Liver (tissue), 9 donors: ENCODE results near the gene MAPK8. TPM values are rescaled to one million over a fixed set of nuclear protein-coding genes. Genes with fewer than 3 reads are reported as not detected.

Experiments used
- DNase-seq: peaks from one replicate; pipeline ENCODE4 v3.0.0-alpha.2; 2017; ENCODE audit warnings: low spot score
- H3K27ac ChIP-seq, 2 donors: one replicate each; pipeline ENCODE4 v1.7.0; 2013; ENCODE audit warnings: inconsistent platforms in 2 of 2, low read length in 2 of 2, control low read depth in 1 of 2, low read depth in 1 of 2, mild to moderate bottlenecking in 1 of 2
- H3K27me3 ChIP-seq, 4 donors: one replicate each; pipeline versions ENCODE4 v1.6.1 to v1.7.0; 2013; ENCODE audit warnings: low read length in 3 of 4, inconsistent platforms in 1 of 4, mild to moderate bottlenecking in 1 of 4, moderate library complexity in 1 of 4; ENCODE audit not compliant: control insufficient read depth in 4 of 4, insufficient read depth in 4 of 4
- H3K36me3 ChIP-seq, 4 donors: one replicate each; pipeline versions ENCODE4 v1.6.1 to v1.7.0; 2013; ENCODE audit warnings: low read length in 3 of 4, mild to moderate bottlenecking in 3 of 4, low read depth in 1 of 4, moderate library complexity in 1 of 4; ENCODE audit not compliant: control insufficient read depth in 4 of 4, insufficient read depth in 3 of 4
- H3K4me1 ChIP-seq, 4 donors: one replicate each; pipeline versions ENCODE4 v1.6.1 to v1.7.0; 2013; ENCODE audit warnings: low read length in 3 of 4, mild to moderate bottlenecking in 3 of 4, moderate library complexity in 1 of 4; ENCODE audit not compliant: control insufficient read depth in 4 of 4, insufficient read depth in 4 of 4
- H3K4me3 ChIP-seq, 3 donors: one replicate each; pipeline versions ENCODE4 v1.6.1 to v1.7.0; 2013; ENCODE audit warnings: low read length in 3 of 3, control low read depth in 1 of 3, low read depth in 1 of 3, mild to moderate bottlenecking in 1 of 3
- H3K9ac ChIP-seq, 2 donors: one replicate each; pipeline ENCODE4 v1.7.0; 2013; ENCODE audit warnings: low read length in 2 of 2, mild to moderate bottlenecking in 2 of 2, moderate library complexity in 2 of 2, control low read depth in 1 of 2, low read depth in 1 of 2
- H3K9me3 ChIP-seq, 4 donors: one replicate each; pipeline versions ENCODE4 v1.6.1 to v1.7.0; 2013; ENCODE audit warnings: low read length in 3 of 4; ENCODE audit not compliant: control insufficient read depth in 4 of 4
- CTCF ChIP-seq: fragments of 150-350 bp; IDR thresholded peaks from 2 replicates; pipeline ENCODE4 v1.5.1; 2017; ENCODE audit warnings: improper control_type of control experiment, low read depth, low read length; ENCODE audit not compliant: missing input control
- EGR1 ChIP-seq, 2 donors: IDR thresholded peaks; 2 replicates each; pipeline ENCODE4 v1.6.1; 2016 to 2018; ENCODE audit warnings: antibody characterized with exemption in 2 of 2, low read depth in 2 of 2
- FOXA1 ChIP-seq: IDR thresholded peaks from 2 replicates; pipeline ENCODE4 v1.6.1; 2016; ENCODE audit warnings: antibody characterized with exemption
- FOXA2 ChIP-seq: IDR thresholded peaks from 2 replicates; pipeline ENCODE4 v1.6.1; 2016; ENCODE audit warnings: antibody characterized with exemption
- HNF4A ChIP-seq, 2 donors: conservative IDR thresholded peaks; 2 replicates each; pipeline ENCODE4 v1.6.1; 2016; ENCODE audit warnings: antibody characterized with exemption in 2 of 2, mild to moderate bottlenecking in 2 of 2
- HNF4G ChIP-seq: IDR thresholded peaks from 2 replicates; pipeline ENCODE4 v1.6.1; 2016; ENCODE audit warnings: antibody characterized with exemption
- JUND ChIP-seq, 2 donors: IDR thresholded peaks; 2 replicates each; pipeline ENCODE4 v1.6.1; 2016; ENCODE audit warnings: antibody characterized with exemption in 2 of 2
- MAX ChIP-seq: IDR thresholded peaks from 2 replicates; pipeline ENCODE4 v1.6.1; 2016; ENCODE audit warnings: antibody characterized with exemption
- NR2F2 ChIP-seq: IDR thresholded peaks from 2 replicates; pipeline ENCODE4 v1.6.1; 2016; ENCODE audit warnings: antibody characterized with exemption
- RAD21 ChIP-seq, 2 donors: IDR thresholded peaks; 2 replicates each; pipeline ENCODE4 v1.6.1; 2016; ENCODE audit warnings: antibody characterized with exemption in 2 of 2, mild to moderate bottlenecking in 2 of 2
- REST ChIP-seq: IDR thresholded peaks from 2 replicates; pipeline ENCODE4 v1.6.1; 2016; ENCODE audit warnings: antibody characterized with exemption, mild to moderate bottlenecking
- RXRA ChIP-seq, 2 donors: IDR thresholded peaks; 2 replicates each; pipeline ENCODE4 v1.6.1; 2017 to 2018; ENCODE audit warnings: antibody characterized with exemption in 2 of 2, mild to moderate bottlenecking in 1 of 2
- SP1 ChIP-seq: IDR thresholded peaks from 2 replicates; pipeline ENCODE4 v1.6.1; 2018; ENCODE audit warnings: antibody characterized with exemption, mild to moderate bottlenecking
- TAF1 ChIP-seq: conservative IDR thresholded peaks from 2 replicates; pipeline ENCODE4 v1.6.1; 2016; ENCODE audit warnings: antibody characterized with exemption, mild to moderate bottlenecking
- YY1 ChIP-seq: IDR thresholded peaks from 2 replicates; pipeline ENCODE4 v1.6.1; 2016; ENCODE audit warnings: antibody characterized with exemption, mild to moderate bottlenecking
- WGBS: extraction: QIAGEN DNeasy Blood & Tissue Kit; methylation state at CpG from one replicate; pipeline ENCODE4 v1.1.7; 2013; 5-methylcytosine and 5-hydroxymethylcytosine counted together
- polyA plus RNA-seq, 2 donors: library from polyadenylated mRNA; stranded (reverse) in 1 of 2; unstranded in 1 of 2; fragments of 200-250 nt in 1 of 2; fragments of >200 nt in 1 of 2; fragmentation: Nextera tagmentation in 1 of 2; extraction: Ambion mirVana in 1 of 2; gene quantifications; one replicate each; pipeline versions ENCODE4 v1.2.1 to v1.2.3, GENCODE V29; 2013 to 2015
- total RNA-seq, 2 donors: library from RNA; depleted of rRNA; stranded (reverse); fragments of >200 nt; gene quantifications; one replicate each; pipeline ENCODE4 v1.2.3, GENCODE V29; 2014
- TF ChIP-seq, protein P1 (sequence below): IDR thresholded peaks from 2 replicates; pipeline ENCODE4 v1.6.1; 2016; ENCODE audit warnings: antibody characterized with exemption
- TF ChIP-seq, protein P2 (sequence below): IDR thresholded peaks from 2 replicates; pipeline ENCODE4 v1.6.1; 2016; ENCODE audit warnings: antibody characterized with exemption
- donor health status: healthy.
- donor health status: healthy.
- donor health status: healthy.
- donor health status: healthy.
- donor health status: healthy.

The MAPK8 gene
- total and polyA plus RNA-seq, 4 donors: 14.9 to 51.6 (median 24.8) TPM

DNA sequence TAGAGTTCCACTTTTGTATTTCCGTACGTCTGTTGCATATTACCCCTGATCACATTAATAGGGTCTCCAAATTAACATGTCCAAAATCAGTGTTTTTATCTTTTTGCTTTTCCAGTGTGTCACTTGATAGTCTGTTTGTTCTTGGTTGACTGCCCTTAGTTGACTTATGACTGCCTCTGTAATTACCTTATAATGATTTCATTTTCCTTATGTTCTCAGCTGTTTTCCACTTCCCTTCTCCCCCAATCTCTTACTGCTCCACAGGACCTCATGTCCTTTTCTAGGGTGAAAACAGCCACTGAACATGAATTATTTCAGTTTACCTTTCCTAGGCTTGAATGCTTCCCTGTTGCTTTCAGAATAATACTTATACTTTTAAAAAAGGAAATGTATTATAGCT is 54.7 kb downstream of the MAPK8 start:
- WGBS: 86% methylated on average over 2 of the region's 2 CpGs
- Histone ChIP-seq H3K36me3 (no peaks in the 10 kb centered on the region), H3K4me1 (peaks cover 2 to 18% (median 17%) of the 10 kb centered on the region in 4 donors), H3K9ac (no peak overlapping the region), H3K9me3 (no peaks in the 10 kb centered on the region), H3K27me3 (no peaks in the 10 kb centered on the region), H3K4me3 (no peak overlapping the region), H3K27ac (no peak overlapping the region)
- TF ChIP-seq SP1 (no peak), MAX (no peak), TAF1 (no peak), JUND (IDR thresholded peaks at IDR 0.05) (no peak), RXRA (IDR thresholded peaks at IDR 0.05) (no peak), HNF4G (no peak), REST (no peak), FOXA2 (no peak), NR2F2 (no peak), YY1 (no peak), EGR1 (IDR thresholded peaks at IDR 0.05; ENCODE audit: low read depth in 2 of 2) (no peak), RAD21 (IDR thresholded peaks at IDR 0.05) (no peak)
- TF ChIP-seq, protein P1, sequence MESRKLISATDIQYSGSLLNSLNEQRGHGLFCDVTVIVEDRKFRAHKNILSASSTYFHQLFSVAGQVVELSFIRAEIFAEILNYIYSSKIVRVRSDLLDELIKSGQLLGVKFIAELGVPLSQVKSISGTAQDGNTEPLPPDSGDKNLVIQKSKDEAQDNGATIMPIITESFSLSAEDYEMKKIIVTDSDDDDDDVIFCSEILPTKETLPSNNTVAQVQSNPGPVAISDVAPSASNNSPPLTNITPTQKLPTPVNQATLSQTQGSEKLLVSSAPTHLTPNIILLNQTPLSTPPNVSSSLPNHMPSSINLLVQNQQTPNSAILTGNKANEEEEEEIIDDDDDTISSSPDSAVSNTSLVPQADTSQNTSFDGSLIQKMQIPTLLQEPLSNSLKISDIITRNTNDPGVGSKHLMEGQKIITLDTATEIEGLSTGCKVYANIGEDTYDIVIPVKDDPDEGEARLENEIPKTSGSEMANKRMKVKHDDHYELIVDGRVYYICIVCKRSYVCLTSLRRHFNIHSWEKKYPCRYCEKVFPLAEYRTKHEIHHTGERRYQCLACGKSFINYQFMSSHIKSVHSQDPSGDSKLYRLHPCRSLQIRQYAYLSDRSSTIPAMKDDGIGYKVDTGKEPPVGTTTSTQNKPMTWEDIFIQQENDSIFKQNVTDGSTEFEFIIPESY: no peak
- TF ChIP-seq, protein P2, sequence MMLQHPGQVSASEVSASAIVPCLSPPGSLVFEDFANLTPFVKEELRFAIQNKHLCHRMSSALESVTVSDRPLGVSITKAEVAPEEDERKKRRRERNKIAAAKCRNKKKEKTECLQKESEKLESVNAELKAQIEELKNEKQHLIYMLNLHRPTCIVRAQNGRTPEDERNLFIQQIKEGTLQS: no peak
- no peak for DNase-seq

- no peak overlapping the region for H3K4me3 ChIP-seq
- H3K9ac ChIP-seq: no peak overlapping the region
- H3K27ac ChIP-seq: no peak overlapping the region
- H3K9me3 ChIP-seq: no peaks in the 10 kb centered on the region
- peaks cover 2 to 18% (median 17%) of the 10 kb centered on the region in 4 donors for H3K4me1 ChIP-seq
- no peaks in the 10 kb centered on the region for H3K27me3 ChIP-seq
- DNase-seq: no peak
- WGBS: 12% methylated on average over 5 of the region's 5 CpGs
- TF ChIP-seq MAX (peak; percentile 25), JUND (IDR thresholded peaks at IDR 0.05) (peak in 1 of 2 donors; percentile 17), RXRA (IDR thresholded peaks at IDR 0.05) (peak in 1 of 2 donors; percentile 16), CTCF (peak; percentile 77), YY1 (no peak), HNF4A (conservative IDR thresholded peaks at IDR 0.05) (peak in 1 of 2 donors; percentile 8), SP1 (no peak), REST (no peak), RAD21 (IDR thresholded peaks at IDR 0.05) (peak; percentile 96 to 98), FOXA1 (peak; percentile 2)
- TF ChIP-seq, protein P1: no peak
- no peaks in the 10 kb centered on the region for H3K36me3 ChIP-seq
These were observed 57.3 kb downstream of the MAPK8 start for GRCh38 chr10:48363617-48364355.
